HPDE6-E6E7 (cell line): ENCODE measurements around the gene FFAR1.
"Not testable (repeated sequence)": the region's sequence is repeated elsewhere in the genome, so short reads cannot be mapped to it uniquely, and the experiment has no call there.

Experiments
- DNase-seq: peaks from one replicate; pipeline ENCODE4 v3.0.0; 2011; ENCODE audit warnings: missing footprints; ENCODE audit errors: extremely low spot score

Gene FFAR1

DNA sequence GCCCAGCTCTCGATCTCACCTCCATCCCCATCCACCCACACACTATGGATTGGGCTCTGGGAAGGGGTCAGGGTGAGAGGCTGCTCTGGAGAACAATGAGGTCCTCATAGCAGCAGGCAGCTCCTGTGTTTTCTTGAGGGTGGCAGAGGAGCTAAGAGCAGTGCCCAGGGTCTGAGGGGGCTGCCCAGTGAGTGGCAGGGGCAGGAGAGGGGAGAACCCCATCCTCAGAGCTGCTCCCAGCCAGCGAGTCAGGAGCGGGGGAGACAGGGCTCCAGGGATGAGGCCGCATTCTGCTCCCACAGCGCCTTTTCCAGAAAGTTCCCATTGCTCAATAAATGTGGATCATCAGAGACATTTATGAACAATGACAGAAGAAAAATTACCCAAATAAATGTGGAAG lies 12.4 kb downstream of the FFAR1 start:
- not testable (repeated sequence) for DNase-seq

DNA sequence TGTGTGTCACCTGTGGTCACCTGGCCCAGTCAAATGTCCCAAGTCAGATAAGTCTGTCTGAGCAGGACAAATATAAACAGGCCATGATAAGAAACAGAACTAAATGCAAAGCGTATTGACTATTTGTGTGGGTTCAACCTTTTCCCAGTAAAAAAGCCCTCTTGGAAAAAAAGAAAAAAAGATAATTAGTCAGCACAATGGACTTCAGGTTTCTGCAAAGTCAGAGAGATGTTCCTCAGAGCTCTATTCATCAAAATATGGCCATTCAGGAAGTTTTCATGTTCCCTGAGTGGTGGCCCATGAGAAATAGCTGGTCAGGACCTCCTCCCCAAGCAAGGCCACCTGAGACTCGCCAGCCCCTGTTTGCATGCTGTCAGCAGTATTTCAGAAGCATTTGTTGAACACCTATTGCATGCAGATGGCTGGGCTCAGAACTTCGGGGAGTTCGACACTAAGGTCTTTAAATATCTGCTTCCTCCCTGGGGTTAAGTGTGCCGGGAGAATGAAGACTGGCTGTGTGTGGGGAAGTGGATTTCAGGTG lies 13.2 kb downstream of the FFAR1 start:
- DNase-seq, result no peak

DNA sequence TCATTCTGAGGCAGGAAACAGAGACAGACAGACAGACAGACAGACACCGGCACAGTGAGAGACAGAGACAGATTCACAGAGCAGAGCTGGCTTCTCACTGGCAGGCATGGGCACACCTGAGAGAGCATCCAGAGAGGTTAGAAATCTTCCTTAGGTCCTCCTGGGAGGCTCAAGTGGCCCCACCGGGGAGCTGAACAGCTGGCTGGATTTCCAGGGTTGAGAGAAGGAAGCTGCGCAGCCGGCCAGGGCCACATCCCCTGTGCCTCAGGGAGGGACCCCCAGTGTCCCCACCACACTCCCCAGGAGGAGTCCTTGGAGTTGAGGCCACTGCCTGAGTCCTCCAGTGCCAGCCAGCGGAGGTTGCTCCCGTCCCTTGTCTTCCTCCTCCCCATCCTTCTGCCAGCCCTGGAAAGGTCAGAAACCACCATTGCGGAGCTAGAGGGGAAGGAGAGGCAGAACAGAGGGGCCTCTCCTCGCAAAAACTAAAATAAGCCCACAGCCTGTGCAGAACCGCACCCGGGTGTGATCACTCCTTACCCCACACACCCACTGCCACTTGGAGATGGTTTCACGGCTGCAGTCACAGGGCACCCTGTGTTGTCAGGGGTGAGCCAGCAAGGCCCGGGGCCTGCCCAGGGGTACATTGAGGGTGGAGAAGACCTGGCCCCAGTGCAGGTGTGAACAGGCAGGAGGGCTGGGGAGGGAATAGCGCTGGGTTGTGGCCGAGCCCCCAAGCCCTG lies 14.7 kb downstream of the FFAR1 start:
- DNase-seq, result no peak

DNA sequence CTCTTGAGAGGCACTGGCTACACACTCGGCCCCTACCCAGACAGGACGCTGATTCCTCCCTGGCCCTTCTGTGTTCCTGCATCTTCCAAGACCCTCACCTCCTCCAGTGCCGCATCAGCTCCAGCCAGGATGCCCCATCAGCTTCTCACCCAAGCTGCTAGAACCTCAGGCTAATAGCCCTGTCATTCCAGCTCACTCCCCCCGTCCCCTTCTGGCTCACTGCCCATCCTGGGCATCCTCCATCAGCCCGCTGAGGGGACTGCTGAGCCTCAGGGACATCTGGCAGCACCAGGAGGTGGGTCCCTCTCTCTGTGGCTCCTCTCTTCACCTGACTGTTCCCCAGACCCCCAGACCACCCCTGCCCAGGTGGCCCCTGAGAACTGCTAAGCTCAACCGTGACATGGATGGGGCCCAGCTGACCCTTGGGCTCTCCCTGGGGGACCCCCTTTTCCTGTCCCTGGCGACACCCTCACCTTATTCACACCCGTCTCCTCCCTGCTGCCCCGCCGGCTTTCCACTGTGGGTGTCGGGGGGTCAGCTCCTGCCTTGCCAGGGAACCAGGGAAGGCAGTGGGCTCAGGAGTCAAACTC lies 15.4 kb downstream of the FFAR1 start:
- DNase-seq, result no peak

DNA sequence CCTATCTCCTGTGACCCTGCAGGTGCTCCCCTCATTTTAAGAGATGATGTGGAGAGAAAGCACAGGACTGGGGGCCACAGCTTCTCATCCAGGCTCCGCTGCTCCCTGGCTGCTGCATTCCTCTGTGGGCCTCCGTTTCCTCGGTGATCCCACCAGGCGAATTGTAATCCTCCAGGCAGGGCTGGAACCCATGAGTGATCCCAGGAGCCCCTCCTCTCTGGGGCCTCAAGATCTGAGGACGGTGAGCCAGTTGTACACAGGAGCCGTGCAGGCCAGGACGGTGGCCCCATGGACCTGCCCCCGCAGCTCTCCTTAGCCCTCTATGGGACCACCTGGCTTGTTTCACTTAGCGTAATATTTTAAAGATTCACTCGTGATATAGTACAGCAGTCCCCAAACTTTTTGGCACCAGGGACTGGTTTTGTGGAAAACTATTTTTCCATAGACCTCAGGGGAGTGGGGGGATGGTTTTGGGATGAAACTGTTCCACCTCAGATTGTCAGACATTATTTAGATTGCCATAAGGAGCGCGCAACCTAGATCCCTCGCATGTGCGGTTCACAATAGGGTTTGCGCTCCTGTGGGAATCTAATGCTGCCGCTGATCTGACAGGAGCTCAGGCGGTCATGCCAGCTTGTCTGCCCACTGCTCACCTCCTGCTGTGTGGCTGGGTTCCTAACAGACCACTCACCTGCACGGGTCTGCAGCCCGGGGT lies 16.2 kb downstream of the FFAR1 start:
- DNase-seq, result no peak

DNA sequence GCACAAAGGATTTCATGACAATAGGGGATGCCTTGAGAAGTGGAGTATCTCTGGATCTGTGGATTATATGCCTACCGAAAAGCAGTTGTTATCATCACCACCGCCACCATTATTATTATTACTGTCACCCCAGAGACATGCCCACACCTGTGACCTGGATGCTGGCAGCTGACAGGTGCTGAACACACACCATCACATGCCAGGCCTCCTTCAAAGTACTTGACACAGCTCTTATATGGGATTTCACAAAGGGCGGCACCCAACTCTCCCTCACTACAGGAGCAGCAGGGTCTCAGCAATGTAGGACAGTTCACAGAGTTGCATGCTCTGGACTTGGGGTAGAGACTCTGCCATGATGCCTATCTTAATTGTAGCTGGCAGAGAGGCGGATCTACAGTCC lies 17.6 kb downstream of the FFAR1 start:
- no peak for DNase-seq

DNA sequence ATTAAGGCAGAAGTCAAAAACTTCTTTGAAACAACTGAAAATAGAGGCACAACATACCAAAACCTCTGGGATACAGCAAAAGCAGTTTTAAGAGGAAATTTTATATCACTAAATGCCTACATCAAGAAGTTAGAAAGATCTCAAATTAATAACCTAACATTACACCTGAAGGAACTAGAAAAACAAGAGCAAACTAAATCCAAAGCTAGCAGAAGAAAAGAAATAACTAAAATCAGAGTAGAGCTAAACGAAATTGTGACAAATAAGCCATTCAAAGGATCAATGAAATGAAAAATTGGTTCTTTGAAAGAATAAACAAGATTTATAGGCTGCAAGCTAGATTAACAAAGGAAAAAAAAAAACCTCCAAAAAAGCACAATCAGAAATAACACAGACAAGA lies 20.7 kb downstream of the FFAR1 start:
- DNase-seq, result no peak

DNA sequence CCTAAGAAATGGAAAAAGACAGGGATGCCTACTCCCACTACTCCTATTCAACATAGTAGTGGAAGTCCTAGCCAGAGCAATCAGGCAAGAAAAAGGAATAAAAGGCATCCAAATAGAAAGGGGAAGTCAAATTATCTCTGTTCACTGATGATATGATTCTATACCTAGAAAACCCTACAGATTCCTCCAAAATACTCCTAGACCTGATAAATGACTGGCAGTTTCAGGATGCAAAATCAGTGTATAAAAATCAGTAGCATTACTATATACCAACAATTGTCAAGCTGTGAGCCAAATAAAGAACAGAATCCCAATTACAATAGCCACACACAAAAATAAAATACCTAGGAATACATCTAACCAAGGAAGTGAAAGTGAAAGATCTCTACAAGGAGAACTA lies 21.8 kb downstream of the FFAR1 start:
- DNase-seq, result no peak

DNA sequence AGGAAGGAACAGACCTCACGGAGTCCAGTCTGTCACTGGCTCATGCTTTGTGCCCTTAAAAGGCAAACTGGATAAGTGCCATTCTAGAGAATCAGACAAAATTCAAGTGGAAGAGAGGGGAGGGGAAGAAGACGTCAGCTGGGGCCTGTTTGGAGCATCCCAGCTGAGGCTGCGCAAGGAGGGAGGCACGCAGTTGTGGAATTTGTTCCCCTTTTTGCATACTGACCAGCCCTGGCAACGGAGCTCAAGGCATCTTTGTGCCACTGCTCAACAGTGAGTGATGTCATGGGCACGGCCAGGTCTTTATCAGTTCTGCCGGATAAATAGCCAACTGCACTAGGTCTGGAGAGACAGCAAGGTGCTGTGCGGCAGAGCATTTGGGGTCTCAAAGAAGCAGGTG lies 23.0 kb downstream of the FFAR1 start, which contains the start of gene GPR42:
Gene GPR42, plus strand, starts transcription at position 347 of the 400 bp plus-strand sequence. CDS start 292 bp downstream, outside the sequence.
- no peak for DNase-seq

DNA sequence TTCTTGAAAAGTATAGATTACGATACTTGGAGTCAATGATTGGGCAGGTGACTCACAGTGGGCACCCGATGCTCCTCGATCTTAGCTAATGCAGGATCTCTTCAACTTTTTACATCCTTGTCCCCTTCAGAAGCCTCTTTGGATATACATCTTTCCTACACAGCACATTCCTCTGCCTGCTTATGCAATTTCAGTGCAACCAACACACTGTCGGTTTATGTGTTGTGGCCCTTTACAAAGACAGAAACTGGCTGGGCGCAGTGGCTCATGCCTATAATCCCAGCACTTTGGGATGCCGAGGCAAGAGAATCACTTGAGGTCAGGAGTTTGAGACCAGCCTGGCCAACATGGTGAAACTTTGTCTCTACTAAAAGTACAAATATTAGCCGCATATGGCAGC lies 25.8 kb downstream of the FFAR1 start:
- DNase-seq, result no peak

DNA sequence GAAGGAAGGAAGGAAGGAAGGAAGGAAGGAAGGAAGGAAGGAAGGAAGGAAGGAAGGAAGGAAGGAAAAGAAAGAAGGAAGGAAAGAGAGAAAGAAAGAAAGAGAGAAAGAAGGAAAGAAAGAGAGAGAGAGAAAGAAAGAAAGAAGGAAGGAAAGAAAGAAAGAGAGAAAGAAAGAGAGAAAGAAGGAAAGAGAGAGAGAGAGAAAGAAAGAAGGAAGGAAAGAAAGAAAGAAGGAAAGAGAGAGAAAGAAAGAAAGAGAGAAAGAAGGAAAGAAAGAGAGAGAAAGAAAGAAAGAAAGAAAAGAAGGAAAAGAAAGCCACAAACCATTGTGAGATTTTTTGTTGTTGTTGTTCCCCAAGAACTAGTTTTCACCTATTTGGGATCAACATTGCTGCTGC lies 26.3 kb downstream of the FFAR1 start:
- not testable (repeated sequence) for DNase-seq

DNA sequence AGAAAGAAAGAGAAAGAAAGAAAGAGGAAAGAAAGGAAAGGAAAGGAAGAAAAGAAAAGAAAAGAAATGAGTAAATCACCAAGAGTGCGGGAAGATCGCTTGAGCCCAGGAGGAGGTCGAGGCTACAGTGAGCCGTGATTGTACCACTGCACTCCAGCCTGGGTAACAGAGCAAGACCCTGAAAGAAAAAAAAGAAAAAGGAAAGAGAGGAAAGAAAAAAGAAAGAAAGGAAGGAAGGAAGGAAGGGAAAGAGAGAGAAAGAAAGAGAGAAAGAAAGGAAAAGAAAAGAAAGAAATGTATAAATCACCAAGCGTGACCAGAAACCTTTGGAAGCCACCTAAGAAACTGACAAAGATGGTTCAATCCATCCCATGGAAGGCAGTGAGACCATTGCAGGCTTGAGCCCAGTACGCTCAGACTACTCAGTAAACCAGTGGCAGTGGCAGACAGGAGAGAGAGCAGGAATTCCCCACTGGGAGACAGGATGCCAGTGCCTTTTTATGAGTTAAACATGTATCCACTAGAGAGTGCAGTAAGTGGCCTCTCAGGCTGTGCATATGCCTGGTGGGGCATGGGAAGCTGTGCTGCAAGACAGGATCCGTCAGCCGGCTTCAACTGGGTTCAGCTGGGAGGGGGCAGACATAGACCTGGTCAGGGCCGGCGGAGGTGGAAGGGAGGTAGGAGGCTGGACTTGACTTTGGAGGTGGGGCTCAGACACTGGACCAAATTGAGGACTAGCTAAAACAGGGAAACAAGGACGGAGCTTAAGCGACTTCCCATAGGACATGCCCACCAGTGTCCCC lies 28.0 kb downstream of the FFAR1 start:
- no peak for DNase-seq

DNA sequence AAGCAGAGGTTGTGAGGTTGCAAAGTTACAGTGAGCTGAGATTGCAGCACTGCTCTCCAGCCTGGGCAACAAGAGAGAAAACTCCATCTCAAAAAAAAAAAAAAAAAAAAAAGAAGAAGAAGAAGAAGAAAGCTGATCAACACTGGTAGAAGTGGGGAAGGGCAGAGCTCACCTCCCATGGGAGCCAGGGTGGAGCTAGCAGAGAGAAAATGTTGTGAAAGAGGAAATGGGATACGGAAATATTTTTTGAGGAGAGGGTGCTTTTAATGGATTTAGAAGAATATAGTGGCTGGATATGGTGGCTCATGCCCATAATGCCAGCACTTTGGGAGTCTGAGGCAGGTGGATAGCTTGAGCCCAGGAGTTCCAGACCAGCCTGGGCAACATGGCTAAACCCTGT lies 30.0 kb downstream of the FFAR1 start:
- DNase-seq, result no peak

DNA sequence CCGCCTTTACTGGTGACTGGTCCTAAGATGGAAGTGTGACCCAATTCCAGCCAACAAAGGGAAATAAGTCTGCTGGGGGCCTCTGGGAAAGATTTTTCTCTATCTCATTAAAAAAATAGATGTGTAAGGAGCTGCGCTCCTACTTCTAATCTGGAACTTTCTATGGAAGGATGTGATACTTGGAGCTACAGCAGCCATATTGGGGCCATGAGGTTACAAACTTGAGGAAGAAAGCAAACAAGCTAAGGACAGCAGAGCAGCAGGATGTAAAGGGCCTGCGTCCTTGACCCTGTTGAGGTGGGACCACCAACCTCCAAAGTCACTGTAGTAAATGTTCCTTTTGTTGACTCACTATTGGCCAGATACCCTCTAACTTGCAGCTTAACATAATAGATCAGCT lies 30.7 kb downstream of the FFAR1 start:
- DNase-seq, result no peak

DNA sequence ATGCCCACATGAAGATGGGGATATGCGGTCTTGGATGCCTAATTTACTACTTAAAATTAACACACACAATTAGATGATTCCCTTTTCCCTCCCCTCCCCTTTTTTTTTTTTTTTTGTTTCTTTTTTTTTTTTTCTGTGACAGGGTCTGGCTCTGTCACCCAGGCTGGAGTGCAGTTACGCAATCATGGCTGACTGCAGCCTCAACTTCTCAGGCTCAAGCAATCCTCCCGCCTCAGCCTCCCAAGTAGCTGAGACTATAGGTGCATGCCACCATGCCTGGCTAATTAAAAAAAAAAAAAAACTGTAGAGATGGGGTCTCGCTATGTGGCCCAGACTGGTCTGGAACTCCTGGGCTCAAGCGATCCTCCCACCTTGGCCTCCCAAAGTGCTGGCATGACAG lies 31.8 kb downstream of the FFAR1 start:
- not testable (repeated sequence) for DNase-seq

DNA sequence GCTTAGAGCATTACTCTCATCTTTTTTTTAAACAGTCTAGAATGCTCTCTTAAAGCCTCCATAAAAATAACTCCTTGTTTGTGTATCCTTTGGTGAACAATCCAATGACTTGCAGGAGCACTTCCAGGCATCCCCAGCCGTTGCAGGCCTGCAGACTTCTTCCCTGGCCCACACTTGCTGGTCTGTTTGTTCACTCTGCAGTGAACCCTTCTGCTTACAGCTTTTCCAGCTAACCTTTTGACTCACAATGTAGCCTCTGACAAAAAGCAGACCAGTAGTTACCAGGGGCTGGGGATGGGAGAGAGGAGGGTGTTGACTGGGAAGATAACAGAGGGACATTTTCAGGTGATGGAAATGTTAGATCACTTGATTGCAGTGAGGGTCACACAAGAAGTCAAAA lies 32.3 kb downstream of the FFAR1 start:
- no peak for DNase-seq

DNA sequence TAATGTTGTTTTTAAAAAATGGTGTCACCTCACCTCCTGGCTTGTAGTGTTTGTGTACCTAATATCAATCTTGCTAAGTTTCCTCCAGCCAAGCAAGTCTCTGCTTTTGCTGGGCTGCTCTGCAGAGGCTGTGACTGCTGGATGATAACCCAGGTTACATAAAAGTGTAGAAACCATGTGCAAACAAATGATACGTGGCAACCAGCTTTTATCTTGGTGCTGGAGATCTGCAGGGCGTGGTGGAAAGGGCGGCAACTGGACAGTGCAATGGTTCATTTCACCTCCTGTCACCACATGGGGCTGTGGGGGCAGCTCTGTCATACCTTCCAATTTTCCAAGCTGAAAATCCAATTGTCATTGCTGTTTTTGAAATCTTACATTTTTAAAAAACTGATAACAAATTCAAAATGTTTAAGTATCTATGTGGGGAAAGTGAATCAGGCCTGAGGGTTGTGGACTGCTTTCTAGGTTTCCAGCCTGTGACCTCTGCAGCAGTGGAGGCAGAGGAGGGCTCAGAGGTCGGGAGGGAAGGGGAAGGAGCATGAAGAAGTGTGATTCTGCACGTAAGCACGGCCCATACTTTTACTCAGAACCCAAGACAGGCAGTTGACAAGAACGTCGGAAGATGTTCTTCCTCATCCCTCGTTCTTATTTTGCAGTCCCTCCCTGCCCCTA lies 32.9 kb downstream of the FFAR1 start:
- no peak for DNase-seq

DNA sequence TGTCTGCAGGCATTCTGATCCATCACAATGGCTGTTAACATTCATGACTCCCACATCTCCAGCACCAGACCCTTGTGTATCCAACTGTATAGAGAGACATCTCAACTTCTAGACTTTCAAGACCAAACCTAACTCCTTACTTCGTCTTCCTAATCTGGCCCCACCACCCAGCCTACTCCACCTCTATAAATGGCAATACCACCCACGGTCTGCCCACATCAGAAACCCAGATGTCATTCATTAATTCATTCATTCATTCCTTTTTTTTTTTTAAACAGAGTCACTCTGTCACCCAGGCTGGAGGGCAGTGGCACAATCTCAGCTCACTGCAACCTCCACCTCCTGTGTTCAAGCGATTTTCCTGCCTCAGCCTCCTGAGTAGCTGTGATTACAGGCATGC lies 33.6 kb downstream of the FFAR1 start:
- no peak for DNase-seq

DNA sequence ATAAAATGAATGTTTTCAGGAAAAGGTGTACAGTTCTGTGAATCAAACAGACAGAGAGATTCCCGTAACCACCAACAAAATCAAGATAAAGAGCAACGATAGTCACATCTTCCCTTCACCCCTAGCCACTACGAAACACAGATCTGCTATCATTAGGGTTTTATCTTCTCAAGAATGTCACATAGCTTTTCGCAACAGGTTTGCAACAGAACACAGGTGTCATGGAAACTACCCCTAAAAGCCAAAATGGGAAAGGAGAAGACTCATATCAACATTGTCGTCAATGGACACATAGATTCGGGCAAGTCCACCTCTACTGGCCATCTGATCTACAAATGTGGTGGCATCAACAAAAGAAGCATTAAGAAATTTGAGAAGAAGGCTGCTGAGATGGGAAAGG lies 34.2 kb downstream of the FFAR1 start:
- no peak for DNase-seq

DNA sequence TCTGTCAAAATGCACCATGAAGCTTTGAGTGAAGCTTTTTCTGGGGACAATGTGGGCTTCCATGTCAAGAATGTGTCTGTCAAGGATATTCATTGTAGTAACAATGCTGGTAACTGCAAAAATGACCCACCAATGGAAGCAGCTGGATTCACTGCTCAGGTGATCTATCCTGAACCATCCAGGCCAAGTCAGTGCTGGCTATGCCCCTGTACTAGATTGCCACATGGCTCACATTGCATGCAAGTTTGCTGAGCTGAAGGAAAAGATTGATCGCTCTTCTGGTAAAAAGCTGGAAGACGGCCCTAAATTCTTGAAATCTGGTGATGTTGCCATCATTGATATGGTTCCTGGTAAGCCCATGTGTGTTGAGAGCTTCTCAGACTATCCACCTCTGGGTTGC lies 35.8 kb downstream of the FFAR1 start:
- DNase-seq, result no peak

DNA sequence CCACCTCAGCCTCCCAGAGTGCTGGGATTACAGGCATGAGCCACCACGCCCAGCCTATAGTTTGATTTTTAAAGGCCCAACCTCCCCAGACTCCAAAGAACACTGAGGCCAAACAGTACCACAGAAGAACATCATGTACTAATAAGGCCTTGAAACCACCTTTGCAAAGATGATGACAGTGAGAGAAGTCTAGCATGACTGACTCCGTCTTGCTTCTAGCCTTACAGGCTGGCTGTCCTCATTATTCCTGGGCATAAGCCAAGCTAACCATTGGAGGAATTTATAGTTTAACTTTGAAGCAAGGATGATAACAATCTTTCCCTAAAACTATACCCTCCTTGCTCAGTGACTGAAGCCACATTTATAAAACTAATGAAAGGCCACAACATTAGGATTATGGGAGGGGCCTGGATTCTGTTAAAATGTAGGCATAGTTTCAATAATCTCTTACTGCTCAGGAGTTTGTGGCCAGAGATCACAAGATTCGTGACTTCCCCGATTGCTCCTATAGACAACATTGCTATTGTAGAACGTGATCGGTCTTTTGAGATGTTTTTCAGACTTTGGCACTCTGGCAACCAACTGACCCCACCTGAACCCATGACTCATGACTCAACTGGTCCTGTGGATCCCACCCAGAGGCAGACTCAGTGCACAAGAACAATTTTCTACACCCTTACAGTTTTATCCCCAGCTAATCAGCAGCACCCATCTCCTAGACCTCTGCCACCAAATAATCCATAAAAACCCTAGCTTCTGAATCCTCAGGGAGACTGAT lies 40.8 kb downstream of the FFAR1 start:
- DNase-seq, result no peak
